ENCODE results near the gene RNGTT. TPM values are rescaled to one million over a fixed set of nuclear protein-coding genes. Genes with fewer than 3 reads are reported as not detected.

The RNGTT gene
- total RNA-seq, 2 donors from 2014 or later: 13.5 to 20.5 TPM

- DNase-seq (ENCODE audit: low spot score): no peak
- Histone ChIP-seq H3K36me3 (no peaks in the 10 kb centered on the region), H3K4me1 (ENCODE audit: control insufficient read depth in 1 of 2, low read depth in 2 of 2) (no peaks in the 10 kb centered on the region), H3K27ac (no peak overlapping the region), H3K27me3 (replicated peaks; ENCODE audit: insufficient read depth) (no peaks in the 10 kb centered on the region), H3K4me3 (no peak overlapping the region), H3K9me3 (no peaks in the 10 kb centered on the region)
- no peak for ATAC-seq (ENCODE audit: insufficient number of reproducible peaks, low FRiP score, low read depth)
- TF ChIP-seq CTCF (IDR thresholded peaks at IDR 0.05): no peak
These were observed 331.6 kb downstream of the RNGTT start for GRCh38 chr6:88631830-88632229.

DNA sequence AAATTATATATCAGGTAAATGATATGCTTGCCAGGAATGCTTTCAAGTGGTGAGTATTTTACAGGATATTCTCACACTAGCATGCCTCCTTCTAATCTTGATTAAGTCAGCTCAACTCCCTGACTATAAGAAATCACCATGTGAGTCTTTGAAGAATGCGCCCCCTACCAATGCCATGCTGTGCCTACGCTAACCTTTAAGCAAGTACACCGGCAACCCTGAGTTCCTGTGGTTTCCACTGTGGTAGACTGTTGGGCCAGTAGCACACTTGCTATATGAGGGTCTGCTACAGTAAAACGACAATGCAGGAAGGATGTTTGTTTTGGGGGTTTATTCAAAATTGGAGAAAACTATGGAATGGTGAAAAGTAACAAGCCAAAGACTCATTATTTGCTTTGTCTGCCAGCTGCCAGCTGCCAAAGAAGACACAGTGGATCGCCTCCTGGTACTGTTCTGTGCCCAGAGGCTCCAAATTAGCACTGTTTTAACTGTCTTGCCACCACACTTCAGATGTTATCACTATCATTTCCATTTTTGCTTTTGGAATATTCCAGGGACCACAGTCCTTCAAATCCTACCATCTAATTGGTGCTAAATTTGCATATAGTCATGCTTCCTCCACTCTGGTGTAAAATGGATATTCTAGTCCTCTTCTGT lies 333.5 kb downstream of the RNGTT start:
- H3K4me3 ChIP-seq: no peak overlapping the region
- no peaks in the 10 kb centered on the region for H3K36me3 ChIP-seq
- DNase-seq (ENCODE audit: low spot score) (no peak), ATAC-seq (ENCODE audit: insufficient number of reproducible peaks, low FRiP score, low read depth) (no peak)
- no peak for TF ChIP-seq CTCF (IDR thresholded peaks at IDR 0.05)
- H3K27me3 ChIP-seq (replicated peaks; ENCODE audit: insufficient read depth): no peaks in the 10 kb centered on the region
- no peaks in the 10 kb centered on the region for H3K4me1 ChIP-seq (ENCODE audit: control insufficient read depth in 1 of 2, low read depth in 2 of 2)
- H3K9me3 ChIP-seq: no peaks in the 10 kb centered on the region
- no peak overlapping the region for H3K27ac ChIP-seq

- no peaks in the 10 kb centered on the region for H3K27me3 ChIP-seq (replicated peaks; ENCODE audit: insufficient read depth)
- no peak for DNase-seq (ENCODE audit: low spot score)
- no peaks in the 10 kb centered on the region for H3K9me3 ChIP-seq
- H3K4me3 ChIP-seq: no peak overlapping the region
- H3K36me3 ChIP-seq: no peaks in the 10 kb centered on the region
- no peak for TF ChIP-seq CTCF (IDR thresholded peaks at IDR 0.05)
- no peak for ATAC-seq (ENCODE audit: insufficient number of reproducible peaks, low FRiP score, low read depth)
- no peak overlapping the region for H3K27ac ChIP-seq
- H3K4me1 ChIP-seq (ENCODE audit: control insufficient read depth in 1 of 2, low read depth in 2 of 2): no peaks in the 10 kb centered on the region
These were observed 337.0 kb downstream of the RNGTT start for GRCh38 chr6:88626460-88626859.

DNA sequence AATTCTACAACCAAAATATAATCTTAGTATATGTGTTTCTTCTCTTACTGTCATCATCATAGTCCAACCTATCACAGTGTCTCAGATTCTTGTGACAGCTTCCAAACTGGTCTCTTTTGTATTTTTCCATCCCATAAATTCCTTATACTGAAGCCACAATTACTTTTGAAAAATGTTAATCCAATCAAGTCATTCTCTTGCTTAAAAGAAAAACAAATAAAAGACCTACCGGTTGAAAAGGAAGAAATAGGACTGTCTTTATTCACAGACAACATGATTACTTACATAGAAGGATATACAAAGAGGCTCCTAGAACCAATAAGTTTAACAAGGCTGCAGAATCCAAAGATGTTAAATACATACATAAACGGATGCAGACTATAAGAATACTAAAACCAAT lies 339.9 kb downstream of the RNGTT start:
- Histone ChIP-seq H3K27ac (no peak overlapping the region), H3K4me3 (no peak overlapping the region), H3K4me1 (ENCODE audit: control insufficient read depth in 1 of 2, low read depth in 2 of 2) (no peaks in the 10 kb centered on the region), H3K36me3 (no peaks in the 10 kb centered on the region), H3K9me3 (no peaks in the 10 kb centered on the region), H3K27me3 (replicated peaks; ENCODE audit: insufficient read depth) (no peaks in the 10 kb centered on the region)
- ATAC-seq (ENCODE audit: insufficient number of reproducible peaks, low FRiP score, low read depth) (no peak), DNase-seq (ENCODE audit: low spot score) (no peak)
- no peak for TF ChIP-seq CTCF (IDR thresholded peaks at IDR 0.05)

GRCh38 chr6:88619951-88620350 lies 343.5 kb downstream of the RNGTT start:
- Histone ChIP-seq H3K36me3 (no peaks in the 10 kb centered on the region), H3K9me3 (no peaks in the 10 kb centered on the region), H3K27me3 (replicated peaks; ENCODE audit: insufficient read depth) (no peaks in the 10 kb centered on the region), H3K4me3 (no peak overlapping the region), H3K4me1 (ENCODE audit: control insufficient read depth in 1 of 2, low read depth in 2 of 2) (no peaks in the 10 kb centered on the region), H3K27ac (no peak overlapping the region)
- no peak for TF ChIP-seq CTCF (IDR thresholded peaks at IDR 0.05)
- ATAC-seq (ENCODE audit: insufficient number of reproducible peaks, low FRiP score, low read depth) (no peak), DNase-seq (ENCODE audit: low spot score) (no peak)
